ENCODE data around the gene RET. TPM values are rescaled to one million over a fixed set of nuclear protein-coding genes. Genes with fewer than 3 reads are reported as not detected.

Gene RET
- total RNA-seq, 3 donors from 2014 or later = 0.66 to 1.8 (median 0.96) TPM

- Histone ChIP-seq H3K4me1 (peaks cover 0 to 4% of the 10 kb centered on the region in 2 donors), H3K27ac (no peak overlapping the region), H3K36me3 (no peaks in the 10 kb centered on the region), H3K27me3 (peaks cover 0 to 69% of the 10 kb centered on the region in 2 donors), H3K4me3 (peak overlapping the region; percentile 39 to 70 (median 53)), H3K9me3 (no peaks in the 10 kb centered on the region)
- no peak for DNase-seq (ENCODE audit: low spot score in 2 of 2)
- intact Hi-C loops (cut with DNase I; ENCODE audit: low total_unique reads) = no loop called here
- TF ChIP-seq, protein P1, sequence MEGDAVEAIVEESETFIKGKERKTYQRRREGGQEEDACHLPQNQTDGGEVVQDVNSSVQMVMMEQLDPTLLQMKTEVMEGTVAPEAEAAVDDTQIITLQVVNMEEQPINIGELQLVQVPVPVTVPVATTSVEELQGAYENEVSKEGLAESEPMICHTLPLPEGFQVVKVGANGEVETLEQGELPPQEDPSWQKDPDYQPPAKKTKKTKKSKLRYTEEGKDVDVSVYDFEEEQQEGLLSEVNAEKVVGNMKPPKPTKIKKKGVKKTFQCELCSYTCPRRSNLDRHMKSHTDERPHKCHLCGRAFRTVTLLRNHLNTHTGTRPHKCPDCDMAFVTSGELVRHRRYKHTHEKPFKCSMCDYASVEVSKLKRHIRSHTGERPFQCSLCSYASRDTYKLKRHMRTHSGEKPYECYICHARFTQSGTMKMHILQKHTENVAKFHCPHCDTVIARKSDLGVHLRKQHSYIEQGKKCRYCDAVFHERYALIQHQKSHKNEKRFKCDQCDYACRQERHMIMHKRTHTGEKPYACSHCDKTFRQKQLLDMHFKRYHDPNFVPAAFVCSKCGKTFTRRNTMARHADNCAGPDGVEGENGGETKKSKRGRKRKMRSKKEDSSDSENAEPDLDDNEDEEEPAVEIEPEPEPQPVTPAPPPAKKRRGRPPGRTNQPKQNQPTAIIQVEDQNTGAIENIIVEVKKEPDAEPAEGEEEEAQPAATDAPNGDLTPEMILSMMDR (IDR thresholded peaks at IDR 0.05) = no peak
- TF ChIP-seq POLR2A (IDR thresholded peaks at IDR 0.05) (no peak), POLR2AphosphoS5 (IDR thresholded peaks at IDR 0.05) (no peak)
Observed at GRCh38 chr10:43077421-43078171, 727 bp downstream of the RET start.

DNA sequence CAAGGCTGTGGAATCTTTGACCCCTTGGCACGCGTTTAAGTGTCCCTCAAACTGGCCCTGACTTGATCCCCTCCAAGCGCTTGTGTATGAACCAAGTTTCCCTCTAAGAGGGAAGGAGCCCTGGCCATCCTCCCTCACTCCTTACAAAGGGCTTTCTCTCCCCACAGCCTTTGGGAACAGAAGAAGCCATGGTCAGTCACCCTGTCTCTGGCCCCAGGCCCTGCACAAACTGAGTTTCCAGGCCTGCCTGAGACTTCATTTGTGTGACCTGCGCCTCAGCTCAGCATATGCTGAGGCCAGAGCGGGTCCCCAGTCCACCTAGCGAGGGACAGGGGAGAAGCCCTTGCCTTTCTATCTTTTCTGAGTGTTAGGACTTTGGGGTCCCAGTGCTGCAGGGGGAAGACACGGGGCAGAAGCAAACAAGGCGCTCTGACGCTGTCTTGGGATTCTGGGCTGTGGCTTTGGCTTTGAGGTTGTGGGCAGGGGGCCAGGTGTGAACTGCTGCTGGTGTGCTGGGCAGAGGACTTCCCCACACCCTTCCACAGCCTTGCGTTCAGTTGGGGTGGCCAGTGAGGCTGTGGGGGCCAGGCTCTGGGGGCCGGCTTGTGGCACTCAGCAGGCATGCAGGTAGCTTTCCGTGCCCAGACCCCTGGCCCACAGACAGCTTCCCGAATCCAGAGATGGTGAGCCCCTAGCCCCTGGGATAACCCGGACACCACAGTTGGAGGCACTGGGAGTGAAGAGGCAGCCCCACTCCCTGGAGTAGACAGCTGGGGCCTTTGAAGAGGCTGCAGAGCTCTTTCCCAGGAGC lies 1.5 kb downstream of the RET start:
- TF ChIP-seq POLR2AphosphoS5 (IDR thresholded peaks at IDR 0.05) (no peak), POLR2A (IDR thresholded peaks at IDR 0.05) (no peak)
- TF ChIP-seq, protein P1 (IDR thresholded peaks at IDR 0.05) = no peak
- Histone ChIP-seq H3K9me3 (no peaks in the 10 kb centered on the region), H3K27ac (no peak overlapping the region), H3K4me1 (peaks cover 0 to 4% of the 10 kb centered on the region in 2 donors), H3K36me3 (no peaks in the 10 kb centered on the region), H3K27me3 (peaks cover 0 to 63% of the 10 kb centered on the region in 2 donors), H3K4me3 (peak overlapping the region in 1 of 3 donors; percentile 39)
- intact Hi-C loops (cut with DNase I; ENCODE audit: low total_unique reads) = no loop called here
- DNase-seq (ENCODE audit: low spot score in 2 of 2) = no peak

DNA sequence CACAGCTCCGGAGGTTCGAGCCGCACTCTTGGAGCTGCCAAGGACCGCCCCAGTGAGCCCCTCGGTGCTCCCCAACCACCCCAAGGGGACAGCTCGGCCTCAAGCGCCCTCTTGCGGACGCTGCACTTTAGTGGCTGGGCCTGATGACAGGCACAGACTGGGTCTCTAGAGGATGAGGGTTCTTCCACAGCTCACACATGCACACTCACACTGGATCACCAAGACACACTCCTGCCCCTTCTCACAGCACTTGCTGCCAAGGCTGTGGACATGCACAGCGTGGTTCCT lies 2.1 kb downstream of the RET start:
- TF ChIP-seq, protein P1 (IDR thresholded peaks at IDR 0.05) = peak in 1 of 3 donors; percentile 9
- no peak for TF ChIP-seq POLR2A (IDR thresholded peaks at IDR 0.05)
- Histone ChIP-seq H3K4me1 (peaks cover 0 to 4% of the 10 kb centered on the region in 2 donors), H3K27ac (no peak overlapping the region), H3K4me3 (no peak overlapping the region), H3K36me3 (no peaks in the 10 kb centered on the region), H3K27me3 (peaks cover 0 to 58% of the 10 kb centered on the region in 2 donors), H3K9me3 (no peaks in the 10 kb centered on the region)
- intact Hi-C loops (cut with DNase I; ENCODE audit: low total_unique reads) = no loop called here
- no peak for DNase-seq (ENCODE audit: low spot score in 2 of 2)

- no peaks in the 10 kb centered on the region for H3K9me3 ChIP-seq
- peaks cover 0 to 4% of the 10 kb centered on the region in 2 donors for H3K4me1 ChIP-seq
- H3K27ac ChIP-seq = no peak overlapping the region
- H3K27me3 ChIP-seq = peaks cover 0 to 51% of the 10 kb centered on the region in 2 donors
- DNase-seq (ENCODE audit: low spot score in 2 of 2) = no peak
- intact Hi-C loops (cut with DNase I; ENCODE audit: low total_unique reads) = no loop called here
- TF ChIP-seq POLR2A (IDR thresholded peaks at IDR 0.05) (no peak), POLR2AphosphoS5 (IDR thresholded peaks at IDR 0.05) (no peak)
- TF ChIP-seq, protein P1 (IDR thresholded peaks at IDR 0.05) = no peak
- no peaks in the 10 kb centered on the region for H3K36me3 ChIP-seq
- no peak overlapping the region for H3K4me3 ChIP-seq
Observed at GRCh38 chr10:43079856-43080255, 3.0 kb downstream of the RET start.

DNA sequence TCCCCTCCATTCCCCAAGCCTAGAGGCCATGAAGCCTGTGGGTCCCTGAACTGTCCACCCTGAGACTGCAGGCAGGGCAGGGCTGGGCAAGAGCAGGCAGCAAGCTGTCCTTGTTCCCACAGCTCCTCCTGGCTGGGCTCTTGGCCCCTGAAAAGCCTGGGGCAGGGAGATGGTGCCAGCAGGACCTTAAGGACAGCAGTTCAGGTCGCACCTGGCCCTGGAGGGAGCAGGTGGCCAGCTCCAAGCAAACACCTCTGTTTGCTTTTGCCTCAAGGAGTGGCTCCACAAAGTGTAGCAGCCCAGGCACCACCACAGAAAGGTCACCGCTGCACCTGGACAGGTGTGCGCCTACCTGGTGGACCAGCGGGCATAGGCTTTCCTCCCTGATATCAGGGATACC lies 5.2 kb downstream of the RET start:
- no peak for DNase-seq (ENCODE audit: low spot score in 2 of 2)
- Histone ChIP-seq H3K27ac (no peak overlapping the region), H3K4me3 (no peak overlapping the region), H3K9me3 (no peaks in the 10 kb centered on the region), H3K36me3 (no peaks in the 10 kb centered on the region), H3K27me3 (peaks cover 0 to 29% of the 10 kb centered on the region in 2 donors), H3K4me1 (peaks cover 0 to 4% of the 10 kb centered on the region in 2 donors)
- TF ChIP-seq POLR2A (IDR thresholded peaks at IDR 0.05) (no peak), POLR2AphosphoS5 (IDR thresholded peaks at IDR 0.05) (no peak)
- TF ChIP-seq, protein P1 (IDR thresholded peaks at IDR 0.05) = no peak
- intact Hi-C loops (cut with DNase I; ENCODE audit: low total_unique reads) = no loop called here
